Testis (tissue), 3 donors: ENCODE results near the gene PIF1. TPM values are rescaled to one million over a fixed set of nuclear protein-coding genes. Genes with fewer than 3 reads are reported as not detected.
"Not testable (repeated sequence)": the region's sequence is repeated elsewhere in the genome, so short reads cannot be mapped to it uniquely, and the experiment has no call there.

ENCODE experiments used
- DNase-seq: peaks from one replicate; pipeline ENCODE4 v3.0.0-alpha.2; 2019
- H3K27ac ChIP-seq, 2 donors: fragments of 200-600 bp; sonication (generic); one replicate each; pipeline ENCODE4 v1.5.1; 2019
- H3K27me3 ChIP-seq: fragments of 200-600 bp; sonication (generic); one replicate; pipeline ENCODE4 v1.5.1; 2019
- H3K36me3 ChIP-seq: fragments of 200-600 bp; sonication (generic); one replicate; pipeline ENCODE4 v1.5.1; 2017; ENCODE audit warnings: low read depth; ENCODE audit errors: missing control alignments
- H3K4me1 ChIP-seq: fragments of 200-600 bp; sonication (generic); one replicate; pipeline ENCODE4 v1.5.1; 2019
- H3K4me3 ChIP-seq, 2 donors: fragments of 200-600 bp; sonication (generic); one replicate each; pipeline ENCODE4 v1.5.1; 2017 to 2019
- H3K9me3 ChIP-seq: fragments of 200-600 bp; sonication (generic); one replicate; pipeline ENCODE4 v1.5.1; 2017
- POLR2A ChIP-seq: fragments of 450-650 bp; IDR thresholded peaks from one replicate; pipeline ENCODE4 v1.6.1; 2017; ENCODE audit warnings: antibody characterized with exemption, mild to moderate bottlenecking, moderate library complexity
- WGBS, 2 donors: methylation state at CpG; one replicate each; pipeline ENCODE4 v1.1.5; 2018; 5-methylcytosine and 5-hydroxymethylcytosine counted together
- intact Hi-C: fragments of 100-400 bp; cut with DNase I; formaldehyde crosslinking; loops from one replicate; pipeline ENCODE4 v1.15.1; 2023; ENCODE audit warnings: low total_unique reads
- polyA plus RNA-seq: library from polyadenylated mRNA; stranded (reverse); fragments of 350-450 nt; fragmentation: Illumina TruSeq; extraction: RNeasy Lipid Tissue Mini Kit (QIAGEN cat#74804); gene quantifications from one replicate; pipeline ENCODE4 v1.2.3, GENCODE V29; 2014; ENCODE audit warnings: low read depth, low replicate concordance; ENCODE audit not compliant: insufficient read depth
- total RNA-seq, 2 donors: library from RNA; depleted of rRNA; stranded (reverse); fragments of >200 nt; gene quantifications; one replicate each; pipeline ENCODE4 v1.2.3, GENCODE V29; 2016
- TF ChIP-seq, protein P1 (sequence below), 3 experiments: fragments of 450-650 bp in 2 of 3; fragments of 200-600 bp in 1 of 3; sonication (generic) in 1 of 3; IDR thresholded peaks; one replicate each; pipeline ENCODE4 v1.5.1; 2016 to 2019; ENCODE audit warnings: antibody characterized with exemption in 3 of 3, mild to moderate bottlenecking in 2 of 3, moderate library complexity in 1 of 3

Gene PIF1
- total and polyA plus RNA-seq, 3 donors from 2014 or later: 3.4 to 19.1 (median 6.9) TPM

DNA sequence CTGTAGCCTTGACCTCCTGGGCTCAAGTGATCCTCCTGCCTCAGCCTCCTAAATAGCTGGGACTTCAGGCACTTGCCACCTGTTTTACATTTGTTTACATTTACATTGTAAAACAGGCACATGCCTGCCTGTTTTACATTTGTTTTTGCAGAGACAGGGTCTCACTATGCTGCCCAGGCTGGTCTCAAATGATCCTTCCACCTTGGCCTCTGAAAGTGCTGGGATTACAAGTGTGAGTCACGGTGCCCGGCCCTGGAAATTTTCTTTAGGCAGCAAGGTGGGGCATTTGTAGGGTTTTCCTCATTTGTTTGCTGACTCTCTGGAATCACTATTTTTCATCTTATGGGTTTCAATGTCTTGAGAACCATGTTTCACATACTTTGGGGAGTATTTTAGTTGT lies 25.0 kb downstream of the PIF1 start:
- WGBS, 2 donors: 94 to 100% methylated on average over 2 of the region's 2 CpGs
- TF ChIP-seq POLR2A: no peak
- TF ChIP-seq, protein P1, sequence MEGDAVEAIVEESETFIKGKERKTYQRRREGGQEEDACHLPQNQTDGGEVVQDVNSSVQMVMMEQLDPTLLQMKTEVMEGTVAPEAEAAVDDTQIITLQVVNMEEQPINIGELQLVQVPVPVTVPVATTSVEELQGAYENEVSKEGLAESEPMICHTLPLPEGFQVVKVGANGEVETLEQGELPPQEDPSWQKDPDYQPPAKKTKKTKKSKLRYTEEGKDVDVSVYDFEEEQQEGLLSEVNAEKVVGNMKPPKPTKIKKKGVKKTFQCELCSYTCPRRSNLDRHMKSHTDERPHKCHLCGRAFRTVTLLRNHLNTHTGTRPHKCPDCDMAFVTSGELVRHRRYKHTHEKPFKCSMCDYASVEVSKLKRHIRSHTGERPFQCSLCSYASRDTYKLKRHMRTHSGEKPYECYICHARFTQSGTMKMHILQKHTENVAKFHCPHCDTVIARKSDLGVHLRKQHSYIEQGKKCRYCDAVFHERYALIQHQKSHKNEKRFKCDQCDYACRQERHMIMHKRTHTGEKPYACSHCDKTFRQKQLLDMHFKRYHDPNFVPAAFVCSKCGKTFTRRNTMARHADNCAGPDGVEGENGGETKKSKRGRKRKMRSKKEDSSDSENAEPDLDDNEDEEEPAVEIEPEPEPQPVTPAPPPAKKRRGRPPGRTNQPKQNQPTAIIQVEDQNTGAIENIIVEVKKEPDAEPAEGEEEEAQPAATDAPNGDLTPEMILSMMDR (IDR thresholded peaks at IDR 0.05): no peak
- DNase-seq: no peak
- Histone ChIP-seq H3K4me3 (no peak overlapping the region), H3K4me1 (peaks cover 6% of the 10 kb centered on the region), H3K9me3 (no peaks in the 10 kb centered on the region), H3K27me3 (no peaks in the 10 kb centered on the region), H3K27ac (no peak overlapping the region), H3K36me3 (no peaks in the 10 kb centered on the region)
- intact Hi-C loops: loop anchor here (10.0 kb wide), 1 partner anchor 56 kb away; no protein-coding TSS in a partner anchor

DNA sequence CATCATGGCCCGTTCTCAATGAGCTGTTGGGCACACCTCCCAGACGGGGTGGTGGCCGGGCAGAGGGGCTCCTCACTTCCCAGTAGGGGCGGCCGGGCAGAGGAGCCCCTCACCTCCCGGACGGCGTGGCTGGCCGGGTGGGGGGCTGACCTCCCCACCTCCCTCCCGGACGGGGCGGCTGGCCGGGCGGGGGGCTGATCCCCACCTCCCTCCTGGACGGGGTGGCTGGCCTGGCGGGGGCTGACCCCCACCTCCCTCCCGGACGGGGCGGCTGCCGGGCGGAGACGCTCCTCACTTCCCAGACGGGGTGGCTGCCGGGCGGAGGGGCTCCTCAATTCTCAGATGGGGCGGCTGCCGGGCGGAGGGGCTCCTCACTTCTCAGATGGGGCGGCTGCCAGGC lies 26.5 kb downstream of the PIF1 start:
- H3K36me3 ChIP-seq, H3K27me3 ChIP-seq, H3K4me1 ChIP-seq, H3K4me3 ChIP-seq, H3K9me3 ChIP-seq, intact Hi-C loops, H3K27ac ChIP-seq, DNase-seq: not testable (repeated sequence)
- no CpG with 5 or more reads among the region's 29 CpGs for WGBS, 2 donors

GRCh38 chr15:64795921-64796320 lies 29.5 kb downstream of the PIF1 start:
- H3K27me3 ChIP-seq, H3K4me1 ChIP-seq, intact Hi-C loops, H3K27ac ChIP-seq, H3K9me3 ChIP-seq, H3K4me3 ChIP-seq, H3K36me3 ChIP-seq, DNase-seq: not testable (repeated sequence)
- 86 to 92% methylated on average over 9 of the region's 9 CpGs for WGBS, 2 donors

- WGBS, 2 donors: 97 to 99% methylated on average over 7 of the region's 7 CpGs
- H3K9me3 ChIP-seq: not testable (repeated sequence)
These were observed 30.1 kb downstream of the PIF1 start for GRCh38 chr15:64795299-64795698.

DNA sequence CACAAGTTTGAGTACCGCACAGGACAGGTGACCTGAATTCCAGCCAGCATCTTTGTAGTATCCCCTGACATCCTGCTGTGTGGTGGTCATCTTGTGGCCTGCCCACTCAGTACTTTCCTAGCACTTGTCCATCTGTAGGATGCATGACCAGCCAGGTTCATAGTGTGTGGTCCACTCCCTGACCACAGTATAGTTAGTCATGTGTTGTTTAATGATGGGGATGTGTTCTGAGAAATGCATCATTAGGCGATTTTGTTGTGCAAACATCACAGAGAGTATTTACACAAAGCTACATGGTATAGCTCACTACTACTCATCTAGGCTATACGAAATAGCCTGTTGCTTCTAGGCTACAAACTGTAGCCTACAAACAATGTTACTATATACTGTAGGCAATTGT lies 33.2 kb downstream of the PIF1 start:
- TF ChIP-seq, protein P1 (IDR thresholded peaks at IDR 0.05): no peak
- no peak for TF ChIP-seq POLR2A
- H3K27ac ChIP-seq: no peak overlapping the region
- no peaks in the 10 kb centered on the region for H3K27me3 ChIP-seq
- no peaks in the 10 kb centered on the region for H3K9me3 ChIP-seq
- DNase-seq: no peak
- H3K4me3 ChIP-seq: no peak overlapping the region
- intact Hi-C loops: no loop called here
- no peaks in the 10 kb centered on the region for H3K4me1 ChIP-seq
- no peaks in the 10 kb centered on the region for H3K36me3 ChIP-seq
- WGBS, 2 donors: 86% methylated on average over 3 of the region's 3 CpGs

More at GRCh38 chr15:64795299-64795698, 30.1 kb downstream of the PIF1 start:
- H3K4me3 ChIP-seq, DNase-seq, intact Hi-C loops, H3K27ac ChIP-seq, H3K4me1 ChIP-seq, H3K36me3 ChIP-seq, H3K27me3 ChIP-seq: not testable (repeated sequence)

DNA sequence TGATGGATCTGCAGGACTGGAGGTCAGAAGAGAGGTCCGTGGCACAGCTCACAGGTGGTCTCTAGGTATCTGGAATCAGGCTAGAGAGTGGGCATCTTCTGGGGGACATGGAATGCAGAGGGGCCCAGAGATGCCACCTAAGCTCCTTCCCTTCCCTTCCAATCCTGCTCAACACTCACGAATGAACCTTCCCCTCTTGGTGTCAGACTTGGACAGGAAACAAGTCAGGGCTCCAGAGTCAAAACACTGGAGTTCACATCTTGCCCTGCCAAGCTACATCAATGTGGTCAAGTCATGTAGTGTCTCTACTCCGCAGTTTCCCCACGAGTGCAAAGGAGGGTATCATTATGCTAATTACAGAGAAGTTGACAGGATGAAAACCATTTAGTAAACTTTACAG lies 34.0 kb downstream of the PIF1 start:
- TF ChIP-seq POLR2A: no peak
- TF ChIP-seq, protein P1 (IDR thresholded peaks at IDR 0.05): no peak
- Histone ChIP-seq H3K27me3 (no peaks in the 10 kb centered on the region), H3K27ac (no peak overlapping the region), H3K4me1 (no peaks in the 10 kb centered on the region), H3K9me3 (no peaks in the 10 kb centered on the region), H3K4me3 (no peak overlapping the region), H3K36me3 (no peaks in the 10 kb centered on the region)
- WGBS, 2 donors: 31 to 46% methylated on average over 3 to 4 of the region's 4 CpGs
- intact Hi-C loops: no loop called here
- no peak for DNase-seq
